Lower leg skin (tissue), 3 donors: ENCODE results near the gene PHLPP2.

Source experiments
- POLR2A ChIP-seq, 2 donors: fragments of 450-650 bp; IDR thresholded peaks; one replicate each; pipeline ENCODE4 v1.6.1; 2016 to 2017; ENCODE audit warnings: antibody characterized with exemption in 2 of 2, mild to moderate bottlenecking in 1 of 2, moderate library complexity in 1 of 2
- TF ChIP-seq, protein P1 (sequence below), 3 donors: fragments of 450-650 bp; IDR thresholded peaks; one replicate each; pipeline ENCODE4 v1.5.1; 2016; ENCODE audit warnings: antibody characterized with exemption in 3 of 3, mild to moderate bottlenecking in 3 of 3, moderate library complexity in 2 of 3

- TF ChIP-seq, protein P1, sequence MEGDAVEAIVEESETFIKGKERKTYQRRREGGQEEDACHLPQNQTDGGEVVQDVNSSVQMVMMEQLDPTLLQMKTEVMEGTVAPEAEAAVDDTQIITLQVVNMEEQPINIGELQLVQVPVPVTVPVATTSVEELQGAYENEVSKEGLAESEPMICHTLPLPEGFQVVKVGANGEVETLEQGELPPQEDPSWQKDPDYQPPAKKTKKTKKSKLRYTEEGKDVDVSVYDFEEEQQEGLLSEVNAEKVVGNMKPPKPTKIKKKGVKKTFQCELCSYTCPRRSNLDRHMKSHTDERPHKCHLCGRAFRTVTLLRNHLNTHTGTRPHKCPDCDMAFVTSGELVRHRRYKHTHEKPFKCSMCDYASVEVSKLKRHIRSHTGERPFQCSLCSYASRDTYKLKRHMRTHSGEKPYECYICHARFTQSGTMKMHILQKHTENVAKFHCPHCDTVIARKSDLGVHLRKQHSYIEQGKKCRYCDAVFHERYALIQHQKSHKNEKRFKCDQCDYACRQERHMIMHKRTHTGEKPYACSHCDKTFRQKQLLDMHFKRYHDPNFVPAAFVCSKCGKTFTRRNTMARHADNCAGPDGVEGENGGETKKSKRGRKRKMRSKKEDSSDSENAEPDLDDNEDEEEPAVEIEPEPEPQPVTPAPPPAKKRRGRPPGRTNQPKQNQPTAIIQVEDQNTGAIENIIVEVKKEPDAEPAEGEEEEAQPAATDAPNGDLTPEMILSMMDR (IDR thresholded peaks at IDR 0.05) = no peak
- TF ChIP-seq POLR2A (IDR thresholded peaks at IDR 0.05) = no peak
Observed at GRCh38 chr16:71700831-71701230, 23.7 kb downstream of the PHLPP2 start.
